Measurements from ENCODE around the gene ZDHHC12. TPM values are rescaled to one million over a fixed set of nuclear protein-coding genes. Genes with fewer than 3 reads are reported as not detected.

ZDHHC12 gene
- total RNA-seq, 1 experiment from 2014 or later: 57.6 TPM

GRCh38 chr9:128705051-128705965 lies 18.6 kb downstream of the ZDHHC12 start (continued):
- TF ChIP-seq EZH2phosphoT487 (IDR thresholded peaks at IDR 0.05; ENCODE audit: borderline replicate concordance): no peak
- no peak for TF ChIP-seq CBX3 (IDR thresholded peaks at IDR 0.05; ENCODE audit: low read depth)
- no peak for TF ChIP-seq ZNF274 (IDR thresholded peaks at IDR 0.05; ENCODE audit: low read depth, low read length)
- no peak for TF ChIP-seq FOSL1 (IDR thresholded peaks at IDR 0.05; ENCODE audit: low read depth)

GRCh38 chr9:128704356-128704670 lies 19.6 kb downstream of the ZDHHC12 start:
- ChIA-PET RAD21 (ENCODE audit: low non-redundant PET in 1 of 2, low total read pairs in 2 of 2, uncharacterized antibody in 2 of 2, unreplicated experiment in 2 of 2) (no interaction called here), CTCF (no interaction called here), POLR2A (interaction anchor here (0.5 kb wide), 1 partner anchor 12 kb away, joined by 3 read pairs; no protein-coding TSS in a partner anchor)
- Histone ChIP-seq H3K9me3 (ENCODE audit: control insufficient read depth in 1 of 2, insufficient read depth in 1 of 2, low read depth in 1 of 2, low read length in 2 of 2) (no peaks in the 10 kb centered on the region), H3K9me2 (ENCODE audit: insufficient read depth) (no peaks in the 10 kb centered on the region), H3K9ac (ENCODE audit: low read length) (peak overlapping the region; percentile 95), H4K20me1 (ENCODE audit: insufficient read depth) (no peaks in the 10 kb centered on the region), H3K79me2 (ENCODE audit: insufficient read depth, low read length) (peaks cover 27% of the 10 kb centered on the region), H3K4me3 (replicated peaks in 1 of 2; ENCODE audit: low read depth in 1 of 2, low read length in 2 of 2) (peak overlapping the region in 1 of 2 experiments; percentile 83; a peak in 1 of 4 replicates), H3K36me3 (ENCODE audit: control insufficient read depth in 1 of 2, insufficient read depth in 2 of 2, low read length in 2 of 2) (peaks cover 4 to 14% of the 10 kb centered on the region in 2 experiments; a peak in 2 of 4 replicates), H2AFZ (ENCODE audit: low read depth, low read length, poor library complexity, severe bottlenecking) (no peak overlapping the region), H3K27ac (ENCODE audit: low read depth, low read length) (peak overlapping the region; percentile 87), H3K4me1 (ENCODE audit: control insufficient read depth in 1 of 2, insufficient read depth in 2 of 2, low read length in 2 of 2) (peaks cover 9 to 25% of the 10 kb centered on the region in 2 experiments), H3K27me3 (ENCODE audit: insufficient read depth, low read length) (no peaks in the 10 kb centered on the region), H3K4me2 (ENCODE audit: low read length) (peak overlapping the region; percentile 90)
- no peak for ATAC-seq
- intact Hi-C loops (cut with micrococcal nuclease): no loop called here
- no TSS peak for BruUV-seq (replicated peaks)
- no peak for DNase-seq (ENCODE audit: low read depth, low spot score)
- no peak for TF ChIP-seq POLR2A (IDR thresholded peaks at IDR 0.05; ENCODE audit: borderline replicate concordance, extremely low read depth, insufficient read depth, insufficient read length)
- no peak for TF ChIP-seq ZNF274 (IDR thresholded peaks at IDR 0.05; ENCODE audit: low read depth, low read length)
- no peak for TF ChIP-seq MAX (IDR thresholded peaks at IDR 0.05)
- no peak for TF ChIP-seq TCF7L2 (IDR thresholded peaks at IDR 0.05; ENCODE audit: borderline replicate concordance, extremely low read depth, insufficient read depth, insufficient read length)
- no peak for TF ChIP-seq ZBTB33 (IDR thresholded peaks at IDR 0.05; ENCODE audit: extremely low read depth, insufficient replicate concordance, low read length)
- TF ChIP-seq REST (IDR thresholded peaks at IDR 0.05; ENCODE audit: low read depth): no peak
- no peak for TF ChIP-seq EZH2 (IDR thresholded peaks at IDR 0.05)
- no peak for TF ChIP-seq JUND (IDR thresholded peaks at IDR 0.05)
- no peak for TF ChIP-seq ZFX (IDR thresholded peaks at IDR 0.05)
- TF ChIP-seq RAD21 (IDR thresholded peaks at IDR 0.05; ENCODE audit: low read depth): no peak
- no peak for TF ChIP-seq SIN3A (IDR thresholded peaks at IDR 0.05; ENCODE audit: low read depth)
- TF ChIP-seq CTCF (IDR thresholded peaks at IDR 0.05 in 2 of 3, conservative IDR thresholded peaks at IDR 0.05 in 1 of 3; ENCODE audit: borderline replicate concordance in 1 of 3, insufficient read depth in 1 of 3, low read depth in 2 of 3, low read length in 2 of 3): no peak
- no peak for TF ChIP-seq CBX3 (IDR thresholded peaks at IDR 0.05; ENCODE audit: low read depth)
- no peak for TF ChIP-seq YY1 (IDR thresholded peaks at IDR 0.05; ENCODE audit: extremely low read depth, insufficient replicate concordance, low read depth, low read length)

All from HCT116 (cell line).